Activated naive CD4-positive, alpha-beta T cell treated with anti-CD3 and anti-CD28 coated beads, Interleukin-2, amount 50 U/mL, for 24 hours (primary cell): Measurements from ENCODE around the gene TMEM95.

Experiments
- H3K27ac Mint-ChIP-seq: one replicate; pipeline ENCODE4 v1.8.0; 2021; ENCODE audit warnings: mild to moderate bottlenecking, mixed read lengths
- H3K27me3 Mint-ChIP-seq: one replicate; pipeline ENCODE4 v1.8.0; 2021; ENCODE audit warnings: mixed read lengths
- H3K36me3 Mint-ChIP-seq: one replicate; pipeline ENCODE4 v1.8.0; 2021; ENCODE audit warnings: mixed read lengths
- H3K4me1 Mint-ChIP-seq: one replicate; pipeline ENCODE4 v1.8.0; 2021; ENCODE audit warnings: mixed read lengths
- H3K4me3 Mint-ChIP-seq: one replicate; pipeline ENCODE4 v1.8.0; 2021; ENCODE audit warnings: mild to moderate bottlenecking, mixed read lengths
- H3K9me3 Mint-ChIP-seq: one replicate; pipeline ENCODE4 v1.8.0; 2021; ENCODE audit warnings: mixed read lengths

TMEM95 gene

DNA sequence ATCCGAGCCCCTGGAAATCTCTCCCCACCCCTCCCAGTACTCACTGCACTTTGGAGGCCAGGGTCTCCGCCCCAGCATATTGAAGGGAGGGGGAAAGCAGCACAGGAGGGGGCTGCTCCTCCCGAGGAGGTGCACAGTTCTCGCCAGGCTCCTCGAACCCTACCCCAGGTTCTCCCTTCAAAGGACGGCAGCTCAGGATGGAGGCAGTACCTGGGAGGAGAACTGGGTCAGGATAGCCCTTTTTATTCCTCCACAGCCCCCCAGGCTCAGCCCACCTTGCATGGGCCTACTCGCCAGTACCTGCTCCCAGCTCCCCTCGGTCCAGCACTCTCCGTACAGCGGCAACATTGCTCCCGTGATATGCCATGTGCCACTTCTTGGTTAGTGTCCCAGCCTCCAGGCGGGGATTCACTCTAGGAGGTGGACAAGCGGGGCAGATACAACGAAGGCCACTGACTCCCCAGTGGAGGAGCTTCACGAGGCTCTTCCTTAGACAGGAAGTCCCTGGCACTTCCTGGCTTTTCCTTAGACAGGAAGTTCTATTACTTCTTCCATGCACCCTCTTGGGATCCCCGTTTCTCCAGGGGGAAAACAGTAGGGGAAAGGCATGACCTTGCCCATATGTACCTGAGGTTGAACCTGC, 37.7 kb upstream of the TMEM95 start:
- Mint-ChIP-seq H3K27me3 (no peaks in the 10 kb centered on the region), H3K4me3 (peak overlapping the region; percentile 62), H3K27ac (peak overlapping the region; percentile 87), H3K9me3 (no peaks in the 10 kb centered on the region), H3K4me1 (peaks cover 32% of the 10 kb centered on the region), H3K36me3 (peaks cover 15% of the 10 kb centered on the region)

DNA sequence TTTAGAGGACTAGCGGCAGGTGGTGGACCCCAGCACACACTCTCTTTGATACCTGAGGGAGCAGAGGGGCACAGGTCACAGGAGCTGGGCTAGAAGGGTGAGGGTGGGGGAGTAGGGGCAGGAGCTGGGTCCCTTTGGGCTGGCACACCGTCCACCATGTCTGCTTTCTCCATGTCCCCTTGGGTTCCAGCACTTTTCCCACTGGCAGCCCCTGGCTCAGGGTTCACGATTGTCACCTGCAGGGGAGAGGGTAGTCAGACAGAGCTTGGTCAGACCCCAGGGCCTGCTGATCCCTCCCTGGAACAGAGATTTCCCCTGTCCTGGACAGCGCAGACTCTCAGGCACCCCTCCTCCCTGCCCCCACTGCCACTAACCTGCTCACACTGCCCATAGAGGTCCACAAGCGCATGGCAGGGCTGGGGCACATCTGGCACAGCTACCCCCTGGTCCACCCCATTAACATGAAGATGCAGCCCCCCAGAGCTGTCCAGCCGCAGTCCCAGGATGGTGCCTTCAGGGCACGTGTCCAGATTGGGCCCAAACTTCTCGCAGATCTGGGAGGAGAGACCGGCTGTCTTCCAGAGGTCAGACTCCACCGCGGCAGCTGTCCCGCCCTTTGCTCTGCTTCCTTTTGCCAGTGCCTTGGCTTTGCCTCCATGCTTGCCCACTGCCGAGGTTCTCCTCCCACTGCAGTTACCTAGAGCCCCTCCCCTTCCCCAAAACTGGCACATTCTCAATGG, 36.7 kb upstream of the TMEM95 start:
- H3K4me1 Mint-ChIP-seq = peaks cover 22% of the 10 kb centered on the region
- H3K9me3 Mint-ChIP-seq = no peaks in the 10 kb centered on the region
- peak overlapping the region; percentile 46 for H3K27ac Mint-ChIP-seq
- H3K4me3 Mint-ChIP-seq = no peak overlapping the region
- no peaks in the 10 kb centered on the region for H3K27me3 Mint-ChIP-seq
- peaks cover 6% of the 10 kb centered on the region for H3K36me3 Mint-ChIP-seq

DNA sequence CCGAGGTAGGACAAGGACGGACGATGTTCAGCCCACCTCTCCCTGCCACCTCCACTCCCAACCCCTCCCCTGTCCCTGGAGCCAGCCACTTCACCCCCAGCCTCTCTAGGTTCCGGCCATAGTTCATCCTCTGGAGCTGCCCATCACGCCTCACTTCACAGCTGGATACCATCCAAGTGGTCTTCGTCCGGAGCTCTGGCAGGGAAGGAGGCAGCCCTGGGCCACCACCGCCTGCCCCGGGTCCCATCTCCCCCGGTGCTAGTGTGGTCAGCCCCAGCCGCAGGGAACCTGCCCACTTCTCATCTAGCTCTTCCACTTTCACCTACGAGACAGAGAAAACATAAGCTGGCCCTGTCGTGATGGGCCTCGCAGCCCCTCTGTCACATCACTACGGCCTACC, 33.5 kb upstream of the TMEM95 start:
- peak overlapping the region; percentile 51 for H3K27ac Mint-ChIP-seq
- H3K4me3 Mint-ChIP-seq = no peak overlapping the region
- H3K27me3 Mint-ChIP-seq = no peaks in the 10 kb centered on the region
- H3K9me3 Mint-ChIP-seq = no peaks in the 10 kb centered on the region
- peaks cover 5% of the 10 kb centered on the region for H3K36me3 Mint-ChIP-seq
- H3K4me1 Mint-ChIP-seq = peaks cover 6% of the 10 kb centered on the region

DNA sequence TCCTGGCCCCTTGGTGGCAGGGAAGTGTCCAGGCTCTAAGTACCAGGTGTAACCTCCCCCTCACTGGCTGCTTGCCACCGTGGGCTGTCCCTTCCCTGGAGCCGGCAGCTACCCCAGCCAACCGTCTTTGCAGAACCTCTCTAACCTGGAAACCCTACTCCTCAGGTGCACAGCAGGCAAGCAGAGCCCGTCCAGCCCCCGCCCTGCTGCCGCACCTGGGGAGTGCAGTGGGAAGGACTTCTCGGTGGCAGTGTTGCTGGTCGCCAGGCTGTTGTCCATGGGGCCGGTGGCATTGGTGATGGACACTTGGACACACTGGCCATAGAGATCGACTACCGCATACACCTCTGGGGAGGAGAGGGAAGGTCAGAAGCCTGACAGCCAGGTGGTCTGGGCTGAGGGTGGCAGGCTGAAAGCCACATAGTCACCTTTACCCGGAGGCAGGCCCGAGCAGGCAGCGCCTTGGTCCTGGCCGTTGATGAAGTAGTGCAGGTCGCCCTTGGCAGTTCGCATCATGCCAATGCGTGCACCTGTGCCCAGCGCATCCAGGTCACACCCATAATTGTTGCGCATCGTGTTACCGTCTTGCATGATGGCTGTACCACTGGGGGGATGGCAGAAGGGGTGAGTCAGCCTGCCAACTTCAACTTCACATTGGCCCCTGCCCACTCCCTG, 32.3 kb upstream of the TMEM95 start:
- Mint-ChIP-seq H3K9me3 (no peaks in the 10 kb centered on the region), H3K4me3 (no peak overlapping the region), H3K27ac (no peak overlapping the region), H3K27me3 (no peaks in the 10 kb centered on the region), H3K36me3 (peaks cover 5% of the 10 kb centered on the region), H3K4me1 (peaks cover 5% of the 10 kb centered on the region)

DNA sequence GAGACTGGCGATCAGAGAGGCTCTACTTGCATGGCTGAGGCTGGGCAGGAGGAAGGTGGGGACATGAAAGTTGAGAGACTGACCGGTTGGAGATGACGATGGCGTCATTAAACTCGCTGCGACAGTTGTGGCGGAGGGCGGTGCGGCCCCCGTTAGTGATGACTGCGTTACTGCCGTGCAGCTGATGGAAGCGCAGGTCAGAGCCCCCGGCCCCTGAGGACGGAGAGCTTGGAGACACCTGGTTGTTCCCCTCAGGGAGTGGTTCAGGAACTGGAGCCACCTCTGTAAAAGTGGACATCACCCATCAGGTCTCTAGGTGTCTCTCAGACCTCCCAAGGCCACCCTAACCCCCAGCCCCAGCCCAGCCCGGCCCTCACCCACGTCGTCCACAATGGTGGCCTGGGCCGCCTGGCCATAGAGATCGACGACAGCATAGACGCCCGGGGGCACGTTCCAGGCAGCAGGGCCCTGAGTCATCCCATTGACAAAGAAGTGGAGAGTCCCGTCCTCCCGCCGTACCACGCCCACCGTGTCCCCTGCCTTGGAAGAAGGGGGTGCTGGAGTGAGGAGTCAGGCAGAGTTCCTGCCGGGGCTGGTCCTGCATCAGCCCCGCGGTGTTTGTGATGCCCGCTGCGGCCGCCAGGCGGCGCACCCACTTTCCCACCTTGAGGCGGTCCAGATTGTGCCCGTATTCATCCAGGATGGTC, 31.1 kb upstream of the TMEM95 start:
- H3K27me3 Mint-ChIP-seq = no peaks in the 10 kb centered on the region
- H3K4me3 Mint-ChIP-seq = no peak overlapping the region
- H3K9me3 Mint-ChIP-seq = no peaks in the 10 kb centered on the region
- peaks cover 17% of the 10 kb centered on the region for H3K4me1 Mint-ChIP-seq
- H3K27ac Mint-ChIP-seq = no peak overlapping the region
- H3K36me3 Mint-ChIP-seq = peaks cover 5% of the 10 kb centered on the region

DNA sequence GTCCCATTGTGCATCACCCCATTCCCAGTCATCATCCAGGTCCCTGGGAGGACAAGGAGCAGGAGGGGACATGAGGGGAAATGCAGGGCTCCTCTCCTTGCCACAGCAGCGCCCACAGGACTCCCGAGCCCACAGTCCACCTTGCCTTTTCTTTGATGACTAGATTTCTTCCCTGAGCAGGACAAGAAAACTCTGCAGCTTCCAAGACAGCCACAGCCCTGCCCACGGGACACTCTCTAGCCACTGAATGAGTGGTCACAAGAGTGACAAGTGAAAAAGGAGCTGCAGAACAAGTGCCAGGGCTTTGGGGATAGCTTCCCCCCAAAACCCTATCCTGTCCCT, 30.5 kb upstream of the TMEM95 start:
- Mint-ChIP-seq H3K27me3 (no peaks in the 10 kb centered on the region), H3K27ac (no peak overlapping the region), H3K4me3 (no peak overlapping the region), H3K9me3 (no peaks in the 10 kb centered on the region), H3K4me1 (peaks cover 17% of the 10 kb centered on the region), H3K36me3 (peaks cover 5% of the 10 kb centered on the region)

DNA sequence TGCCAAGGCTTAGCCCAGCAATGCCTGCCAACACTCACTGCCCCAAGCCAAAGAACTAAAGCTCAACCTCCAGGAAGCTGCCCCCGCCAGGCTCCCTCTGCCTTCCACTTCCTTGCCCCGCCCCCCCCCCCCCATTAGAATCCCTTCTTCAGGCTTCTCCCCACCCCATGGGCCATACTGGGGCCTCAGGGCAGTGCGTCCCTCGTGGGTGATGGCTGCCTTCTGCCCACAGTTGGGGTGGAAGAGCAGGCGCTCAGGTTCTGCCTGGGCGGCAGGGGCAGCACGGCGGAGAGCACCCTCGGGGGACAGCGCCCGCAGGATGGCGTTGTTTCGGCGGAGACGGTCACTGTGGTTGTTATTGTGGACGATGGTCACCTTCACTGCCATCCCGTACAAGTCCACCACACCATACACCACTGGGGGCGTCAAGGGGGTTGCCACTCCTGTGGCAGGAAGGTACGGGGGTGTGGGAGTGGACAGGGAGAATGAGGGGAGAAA, 29.9 kb upstream of the TMEM95 start:
- peak overlapping the region; percentile 59 for H3K27ac Mint-ChIP-seq
- peaks cover 5% of the 10 kb centered on the region for H3K36me3 Mint-ChIP-seq
- no peaks in the 10 kb centered on the region for H3K27me3 Mint-ChIP-seq
- H3K9me3 Mint-ChIP-seq = no peaks in the 10 kb centered on the region
- no peak overlapping the region for H3K4me3 Mint-ChIP-seq
- H3K4me1 Mint-ChIP-seq = peaks cover 22% of the 10 kb centered on the region

DNA sequence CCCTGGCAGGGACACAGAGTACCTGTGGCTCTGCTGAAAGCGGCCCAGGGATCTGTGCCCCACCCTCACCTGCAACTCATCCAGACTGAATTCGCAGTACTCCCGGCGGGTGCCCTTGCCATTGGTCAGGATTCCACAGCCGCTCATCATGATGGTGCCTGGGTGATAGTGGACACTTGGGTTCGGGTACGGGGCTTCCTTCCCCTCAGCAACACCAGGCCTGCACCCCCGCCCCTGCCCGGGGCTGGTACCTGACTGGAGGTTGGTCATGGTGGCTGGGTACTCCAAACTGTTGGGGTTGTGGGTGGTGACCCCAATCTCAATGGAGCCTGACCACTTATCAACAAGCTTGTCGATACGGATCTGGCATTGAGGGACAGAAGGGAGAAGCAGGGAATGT, 28.8 kb upstream of the TMEM95 start:
- peaks cover 29% of the 10 kb centered on the region for H3K4me1 Mint-ChIP-seq
- H3K27me3 Mint-ChIP-seq = no peaks in the 10 kb centered on the region
- H3K4me3 Mint-ChIP-seq = no peak overlapping the region
- H3K36me3 Mint-ChIP-seq = peaks cover 5% of the 10 kb centered on the region
- H3K9me3 Mint-ChIP-seq = no peaks in the 10 kb centered on the region
- no peak overlapping the region for H3K27ac Mint-ChIP-seq

DNA sequence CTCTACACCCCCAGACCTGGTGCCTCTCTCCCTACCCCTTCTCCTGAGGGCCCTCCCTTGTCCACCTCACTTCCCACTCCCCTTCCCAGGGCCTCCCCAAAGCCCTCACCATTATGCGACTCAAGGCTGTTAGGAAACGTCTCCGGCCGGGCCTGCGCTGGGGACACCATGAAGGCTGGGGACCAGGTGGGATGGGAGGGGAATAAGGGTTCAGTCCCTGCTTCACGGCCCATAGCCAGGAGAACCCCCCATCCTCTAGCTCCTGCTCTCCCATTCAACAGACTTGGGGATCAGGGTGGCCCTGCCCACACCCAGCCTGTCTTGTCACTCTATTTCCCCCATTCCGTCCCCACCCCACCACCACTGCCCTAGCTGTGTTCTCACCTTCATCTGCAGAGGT, 27.9 kb upstream of the TMEM95 start:
- H3K9me3 Mint-ChIP-seq = no peaks in the 10 kb centered on the region
- H3K36me3 Mint-ChIP-seq = no peaks in the 10 kb centered on the region
- H3K4me3 Mint-ChIP-seq = no peak overlapping the region
- no peaks in the 10 kb centered on the region for H3K27me3 Mint-ChIP-seq
- peaks cover 29% of the 10 kb centered on the region for H3K4me1 Mint-ChIP-seq
- no peak overlapping the region for H3K27ac Mint-ChIP-seq

DNA sequence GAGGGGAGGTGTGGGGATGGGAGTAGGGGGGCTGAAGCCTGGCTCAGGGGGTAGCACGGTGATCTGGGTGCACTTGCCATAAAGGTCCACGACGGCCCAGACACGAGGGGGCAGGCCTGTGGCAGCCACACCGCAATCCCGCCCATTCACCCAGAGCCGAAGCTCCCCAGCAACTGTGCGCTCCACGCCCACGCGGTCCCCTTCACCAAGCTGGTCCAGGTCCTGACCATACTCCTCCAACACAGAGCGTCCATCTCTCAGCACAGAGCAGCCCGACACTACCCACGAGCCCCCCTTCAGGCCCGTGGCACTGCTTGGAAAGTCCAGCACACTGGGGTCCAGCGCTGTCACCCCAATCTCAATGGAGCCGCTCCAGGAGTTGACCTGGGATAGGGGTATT, 27.5 kb upstream of the TMEM95 start:
- H3K27me3 Mint-ChIP-seq = no peaks in the 10 kb centered on the region
- peaks cover 34% of the 10 kb centered on the region for H3K4me1 Mint-ChIP-seq
- no peak overlapping the region for H3K27ac Mint-ChIP-seq
- no peak overlapping the region for H3K4me3 Mint-ChIP-seq
- no peaks in the 10 kb centered on the region for H3K36me3 Mint-ChIP-seq
- H3K9me3 Mint-ChIP-seq = no peaks in the 10 kb centered on the region

DNA sequence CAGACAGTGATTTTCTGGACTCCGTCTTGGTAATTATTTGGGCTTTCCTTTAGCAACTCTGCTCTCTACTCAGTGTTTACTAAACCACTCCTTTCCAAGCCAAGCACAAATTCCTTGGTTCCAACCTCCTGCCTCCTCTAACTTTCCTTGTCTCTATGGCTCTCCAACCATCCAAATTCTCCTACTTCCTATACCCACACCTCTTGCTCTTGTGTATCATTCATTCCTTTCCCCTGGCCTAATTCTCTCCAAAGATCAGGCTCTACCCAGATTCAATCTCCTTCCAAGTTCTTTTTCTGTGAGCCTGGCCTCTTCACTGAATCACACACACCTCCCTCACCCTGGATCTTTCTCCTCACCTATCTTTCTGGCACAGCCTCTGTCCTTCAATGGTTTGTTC, 26.9 kb upstream of the TMEM95 start:
- Mint-ChIP-seq H3K36me3 (no peaks in the 10 kb centered on the region), H3K27ac (peak overlapping the region; percentile 44), H3K4me3 (peak overlapping the region; percentile 89), H3K9me3 (no peaks in the 10 kb centered on the region), H3K27me3 (no peaks in the 10 kb centered on the region), H3K4me1 (peaks cover 38% of the 10 kb centered on the region)

DNA sequence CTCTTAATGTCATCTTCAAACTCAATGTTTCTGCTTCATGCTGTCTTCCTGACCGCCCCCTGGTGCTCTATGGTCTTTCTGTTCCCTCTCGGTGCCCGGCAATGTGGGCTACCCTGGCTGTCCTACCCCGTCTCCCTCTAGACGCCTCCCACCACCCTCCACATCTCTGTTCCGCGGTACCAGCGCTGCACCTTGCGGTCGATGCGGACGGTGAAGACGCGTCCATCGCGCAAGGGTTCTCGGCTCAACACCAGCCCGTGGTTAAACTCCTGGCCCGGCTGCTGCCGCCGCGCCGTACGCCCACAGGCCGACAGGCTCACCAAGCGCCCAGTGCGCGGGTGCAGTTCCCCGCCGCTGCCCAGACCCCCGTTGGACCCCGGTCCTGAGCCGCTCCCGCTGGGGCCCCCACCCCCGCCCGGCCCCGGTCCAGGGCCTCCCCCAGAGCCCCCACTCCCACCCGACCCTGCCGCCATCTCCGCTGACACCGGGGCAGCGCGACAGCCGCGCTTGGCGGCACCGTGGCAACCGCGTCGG, 26.0 kb upstream of the TMEM95 start, which contains the start of gene NEURL4:
NEURL4 (minus strand) TSS at position 496 of the 534 bp plus-strand sequence; CDS start at position 473, 23 bp downstream.
- no peaks in the 10 kb centered on the region for H3K36me3 Mint-ChIP-seq
- peak within 1 kb of the TSS; percentile 99 for H3K27ac Mint-ChIP-seq
- H3K4me1 Mint-ChIP-seq = peaks cover 45% of the 10 kb centered on the region
- no peaks in the 10 kb centered on the region for H3K27me3 Mint-ChIP-seq
- H3K4me3 Mint-ChIP-seq = peak within 1 kb of the TSS; percentile 90
- no peaks in the 10 kb centered on the region for H3K9me3 Mint-ChIP-seq

DNA sequence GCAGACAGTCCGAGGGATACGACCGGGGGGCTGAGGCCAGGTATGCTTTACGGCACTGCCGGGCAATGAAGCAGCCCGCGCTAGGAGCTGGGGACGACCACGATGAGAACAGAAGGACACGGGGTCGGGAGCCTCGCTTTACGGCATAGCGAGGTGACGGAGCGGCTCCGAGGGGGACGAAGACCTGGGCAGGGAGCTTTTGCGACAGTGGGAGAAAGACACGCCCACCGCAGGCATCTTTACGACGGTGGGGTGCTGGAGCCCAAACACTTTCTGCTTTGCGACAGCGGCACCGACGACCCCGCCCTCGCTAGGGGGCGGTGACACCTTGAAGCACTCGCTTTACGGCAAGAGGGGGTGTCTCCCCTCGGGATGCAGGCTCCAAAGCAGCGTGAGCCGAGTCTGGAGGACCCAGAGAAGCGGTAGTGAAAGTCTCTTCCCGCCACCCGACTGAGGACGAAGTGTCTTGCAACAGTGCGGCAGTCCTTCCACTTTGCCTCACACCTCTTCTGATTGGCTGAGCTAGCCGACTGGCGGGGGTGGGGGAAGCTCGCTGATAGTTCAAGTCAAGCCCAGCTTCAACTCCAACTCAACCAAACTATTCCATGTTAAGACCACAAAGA, 25.5 kb upstream of the TMEM95 start:
- Mint-ChIP-seq H3K9me3 (no peaks in the 10 kb centered on the region), H3K27me3 (no peaks in the 10 kb centered on the region), H3K27ac (peak overlapping the region; percentile 99), H3K4me3 (peak overlapping the region; percentile 90), H3K36me3 (no peaks in the 10 kb centered on the region), H3K4me1 (peaks cover 43% of the 10 kb centered on the region)

DNA sequence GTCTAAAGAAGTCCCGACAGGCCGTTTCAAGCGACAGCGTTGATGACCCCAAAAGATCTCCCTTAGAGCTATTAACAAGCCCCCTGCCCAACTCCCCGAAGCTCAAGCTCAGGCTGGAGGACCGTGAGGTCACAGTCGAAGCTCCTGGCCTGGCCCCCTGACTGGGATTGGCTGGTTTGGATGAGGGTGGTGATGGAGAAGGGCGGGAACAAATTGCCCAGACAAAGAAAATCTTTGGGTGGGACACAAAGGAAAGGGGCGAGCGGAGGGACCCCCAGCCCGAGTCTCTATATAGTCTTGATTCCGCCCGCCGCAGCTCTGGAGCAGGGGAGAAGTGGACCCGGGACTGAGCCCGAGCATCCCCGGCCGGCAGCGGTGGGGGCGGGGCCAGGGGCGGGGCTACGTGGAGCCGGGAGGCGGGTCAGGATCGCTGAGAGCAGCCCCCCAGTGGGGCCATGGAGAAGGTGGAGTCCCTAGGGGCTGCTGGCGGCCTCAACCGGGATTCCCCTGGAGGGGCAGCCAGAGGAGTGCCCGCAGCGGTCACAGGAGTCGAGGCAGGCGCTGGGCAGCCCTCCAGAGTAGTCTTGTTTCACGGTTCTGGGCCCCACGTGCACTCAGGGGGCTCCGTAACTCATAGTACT, 24.8 kb upstream of the TMEM95 start:
- Mint-ChIP-seq H3K36me3 (no peaks in the 10 kb centered on the region), H3K4me1 (peaks cover 49% of the 10 kb centered on the region), H3K9me3 (no peaks in the 10 kb centered on the region), H3K27ac (peak overlapping the region; percentile 99), H3K4me3 (peak overlapping the region; percentile 90), H3K27me3 (no peaks in the 10 kb centered on the region)

DNA sequence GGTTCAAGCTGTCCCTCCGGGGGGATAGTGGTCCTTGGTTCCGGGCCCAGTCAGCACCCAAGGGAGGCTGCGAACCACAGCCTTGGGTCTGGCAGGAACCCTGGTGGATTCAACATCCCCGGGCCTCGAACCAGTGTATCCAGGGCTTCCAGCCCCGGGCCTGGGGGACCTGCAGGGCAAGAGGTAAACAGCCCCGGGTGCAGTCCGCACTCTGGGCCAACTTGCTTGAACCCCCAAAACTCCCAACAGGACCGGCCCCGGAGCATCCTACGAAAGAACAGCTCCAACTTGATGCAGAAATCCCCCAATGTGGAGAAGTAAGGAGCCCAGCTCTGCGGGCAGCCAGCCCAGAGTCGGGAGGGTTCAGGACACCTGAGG, 24.3 kb upstream of the TMEM95 start:
- Mint-ChIP-seq H3K36me3 (no peaks in the 10 kb centered on the region), H3K27me3 (no peaks in the 10 kb centered on the region), H3K9me3 (no peaks in the 10 kb centered on the region), H3K4me3 (peak overlapping the region; percentile 90), H3K27ac (no peak overlapping the region), H3K4me1 (peaks cover 54% of the 10 kb centered on the region)
